ENCODE measurements around the gene SEC23IP. TPM values are rescaled to one million over a fixed set of nuclear protein-coding genes. Genes with fewer than 3 reads are reported as not detected.
A peak's percentile ranks its signal among the peaks of the same experiment; 100 is the strongest.

The SEC23IP gene
- total RNA-seq (19.5 TPM), polyA plus RNA-seq (14.1 TPM)
- long read RNA-seq, donor 1 = 0 reads
- long read RNA-seq, donor 2 = 0 reads
- long read RNA-seq, donor 3, full-length matches to known transcripts = 3 of 8 reads
- long read RNA-seq, donor 3, partial matches to known transcripts = 5 of 8 reads
- long read RNA-seq, donor 3, other reads (novel, unspliced or antisense) = 0 of 8 reads
- long read RNA-seq, donor 4, partial matches to known transcripts = 13 of 13 reads
- long read RNA-seq, donor 4, other reads (novel, unspliced or antisense) = 0 of 13 reads
- long read RNA-seq, donor 5, partial matches to known transcripts = 8 of 9 reads
- long read RNA-seq, donor 5, other reads (novel, unspliced or antisense) = 0 of 9 reads
- long read RNA-seq, donor 6, partial matches to known transcripts = 5 of 5 reads
- long read RNA-seq, donor 6, other reads (novel, unspliced or antisense) = 0 of 5 reads
- long read RNA-seq, donor 7, partial matches to known transcripts = 0 of 2 reads
- long read RNA-seq, donor 7, other reads (novel, unspliced or antisense) = 0 of 2 reads
- long read RNA-seq, donor 8, partial matches to known transcripts = 0 of 1 reads
- long read RNA-seq, donor 8, other reads (novel, unspliced or antisense) = 0 of 1 reads
- long read RNA-seq, donor 9, full-length matches to known transcripts = 3 of 3 reads
- long read RNA-seq, donor 9, partial matches to known transcripts = 0 of 3 reads
- long read RNA-seq, donor 9, other reads (novel, unspliced or antisense) = 0 of 3 reads
- long read RNA-seq, donor 10, full-length matches to known transcripts = 3 of 12 reads
- long read RNA-seq, donor 10, partial matches to known transcripts = 9 of 12 reads
- long read RNA-seq, donor 10, other reads (novel, unspliced or antisense) = 0 of 12 reads

GRCh38 chr10:119892188-119893065, at the start of gene SEC23IP:
Gene SEC23IP, plus strand, starts transcription at chr10:119892730. Its CDS starts 53 bp downstream, at chr10:119892783.
- Histone ChIP-seq H3K27ac (ENCODE audit: low read depth in 1 of 2, low read length in 1 of 2) (peak within 1 kb of the TSS; percentile 55 to 88), H3K9me3 (ENCODE audit: control insufficient read depth in 2 of 2, insufficient read depth in 1 of 2, low read length in 1 of 2) (peaks cover 0 to 4% of the 10 kb centered on the region in 2 donors), H3K36me3 (ENCODE audit: control insufficient read depth in 2 of 2, insufficient read depth in 2 of 2, low read length in 1 of 2) (no peaks in the 10 kb centered on the region), H3K4me1 (ENCODE audit: control insufficient read depth in 2 of 2, insufficient read depth in 2 of 2, low read length in 2 of 2) (peaks cover 3 to 12% of the 10 kb centered on the region in 2 donors), H3K4me3 (ENCODE audit: low read length in 2 of 2) (peak within 1 kb of the TSS; percentile 77 to 85), H3K27me3 (ENCODE audit: control insufficient read depth in 2 of 2, insufficient read depth in 1 of 2, low read length in 1 of 2) (no peaks in the 10 kb centered on the region)
- DNase-seq (ENCODE audit: low read depth in 6 of 9, low spot score in 9 of 9) = peak; percentile 66 to 93 (median 83)
- WGBS = under 1% methylated on average over 61 of the region's 61 CpGs

- H3K9me3 ChIP-seq (ENCODE audit: control insufficient read depth in 2 of 2, insufficient read depth in 1 of 2, low read length in 1 of 2) = no peaks in the 10 kb centered on the region
- H3K4me1 ChIP-seq (ENCODE audit: control insufficient read depth in 2 of 2, insufficient read depth in 2 of 2, low read length in 2 of 2) = no peaks in the 10 kb centered on the region
- no peak for DNase-seq (ENCODE audit: low read depth in 6 of 9, low spot score in 9 of 9)
- H3K4me3 ChIP-seq (ENCODE audit: low read length in 2 of 2) = no peak overlapping the region
- WGBS = 100% methylated on average over 1 of the region's 1 CpG
- no peaks in the 10 kb centered on the region for H3K27me3 ChIP-seq (ENCODE audit: control insufficient read depth in 2 of 2, insufficient read depth in 1 of 2, low read length in 1 of 2)
- H3K36me3 ChIP-seq (ENCODE audit: control insufficient read depth in 2 of 2, insufficient read depth in 2 of 2, low read length in 1 of 2) = peaks cover 39 to 87% of the 10 kb centered on the region in 2 donors
- no peak overlapping the region for H3K27ac ChIP-seq (ENCODE audit: low read depth in 1 of 2, low read length in 1 of 2)
Measured at GRCh38 chr10:119845656-119846055, 46.9 kb upstream of the SEC23IP start.

DNA sequence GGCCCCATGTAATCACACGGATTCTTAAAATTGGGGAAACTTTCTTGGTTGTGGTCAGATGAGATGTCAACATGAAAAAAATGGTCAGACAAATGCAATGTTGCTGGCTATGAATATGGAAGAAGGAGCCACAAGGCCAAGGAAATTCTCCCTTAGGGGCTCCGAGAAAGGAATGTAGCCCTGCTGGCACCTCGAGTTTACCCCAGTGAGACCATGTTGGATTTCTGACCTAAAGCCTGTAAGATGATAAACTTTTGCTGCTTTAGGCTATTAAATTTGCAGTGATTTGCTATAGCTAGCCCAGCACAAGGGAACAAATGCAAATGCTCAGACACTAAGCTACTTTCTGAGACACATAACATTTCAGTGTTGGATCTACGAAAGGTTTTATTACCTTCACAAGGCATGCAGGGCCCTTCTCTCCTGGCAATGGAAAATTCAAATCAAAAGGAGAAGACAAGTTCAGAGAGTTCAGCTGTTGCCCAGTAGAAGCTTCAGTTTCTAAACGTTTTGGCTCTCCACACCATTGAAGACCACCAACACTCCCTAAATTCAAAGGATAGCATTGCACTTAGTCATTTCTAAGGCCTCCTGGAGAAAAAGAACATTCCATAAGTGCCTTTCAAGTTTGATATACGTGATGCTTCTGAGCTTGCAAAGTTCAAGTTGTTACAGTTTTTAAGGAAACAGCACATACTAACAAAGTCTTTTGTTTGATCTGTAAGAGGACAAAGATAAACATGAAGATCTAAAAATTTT, 43.3 kb upstream of the SEC23IP start:
- Histone ChIP-seq H3K27ac (ENCODE audit: low read depth in 1 of 2, low read length in 1 of 2) (no peak overlapping the region), H3K27me3 (ENCODE audit: control insufficient read depth in 2 of 2, insufficient read depth in 1 of 2, low read length in 1 of 2) (no peaks in the 10 kb centered on the region), H3K4me1 (ENCODE audit: control insufficient read depth in 2 of 2, insufficient read depth in 2 of 2, low read length in 2 of 2) (no peaks in the 10 kb centered on the region), H3K9me3 (ENCODE audit: control insufficient read depth in 2 of 2, insufficient read depth in 1 of 2, low read length in 1 of 2) (no peaks in the 10 kb centered on the region), H3K36me3 (ENCODE audit: control insufficient read depth in 2 of 2, insufficient read depth in 2 of 2, low read length in 1 of 2) (peaks cover 37 to 87% of the 10 kb centered on the region in 2 donors), H3K4me3 (ENCODE audit: low read length in 2 of 2) (no peak overlapping the region)
- no peak for DNase-seq (ENCODE audit: low read depth in 6 of 9, low spot score in 9 of 9)
- WGBS = 95% methylated on average over 6 of the region's 6 CpGs

- H3K36me3 ChIP-seq (ENCODE audit: control insufficient read depth in 2 of 2, insufficient read depth in 2 of 2, low read length in 1 of 2) = peaks cover 32 to 80% of the 10 kb centered on the region in 2 donors
- H3K4me3 ChIP-seq (ENCODE audit: low read length in 2 of 2) = no peak overlapping the region
- H3K9me3 ChIP-seq (ENCODE audit: control insufficient read depth in 2 of 2, insufficient read depth in 1 of 2, low read length in 1 of 2) = no peaks in the 10 kb centered on the region
- DNase-seq (ENCODE audit: low read depth in 6 of 9, low spot score in 9 of 9) = no peak
- H3K27ac ChIP-seq (ENCODE audit: low read depth in 1 of 2, low read length in 1 of 2) = no peak overlapping the region
- WGBS = 99% methylated on average over 3 of the region's 3 CpGs
- H3K4me1 ChIP-seq (ENCODE audit: control insufficient read depth in 2 of 2, insufficient read depth in 2 of 2, low read length in 2 of 2) = no peaks in the 10 kb centered on the region
- no peaks in the 10 kb centered on the region for H3K27me3 ChIP-seq (ENCODE audit: control insufficient read depth in 2 of 2, insufficient read depth in 1 of 2, low read length in 1 of 2)
Measured at GRCh38 chr10:119849944-119850343, 42.6 kb upstream of the SEC23IP start.

GRCh38 chr10:119852277-119852676, 40.3 kb upstream of the SEC23IP start:
- H3K36me3 ChIP-seq (ENCODE audit: control insufficient read depth in 2 of 2, insufficient read depth in 2 of 2, low read length in 1 of 2) = peaks cover 30 to 65% of the 10 kb centered on the region in 2 donors
- 98% methylated on average over 6 of the region's 6 CpGs for WGBS
- no peaks in the 10 kb centered on the region for H3K9me3 ChIP-seq (ENCODE audit: control insufficient read depth in 2 of 2, insufficient read depth in 1 of 2, low read length in 1 of 2)
- H3K4me3 ChIP-seq (ENCODE audit: low read length in 2 of 2) = no peak overlapping the region
- H3K4me1 ChIP-seq (ENCODE audit: control insufficient read depth in 2 of 2, insufficient read depth in 2 of 2, low read length in 2 of 2) = no peaks in the 10 kb centered on the region
- H3K27me3 ChIP-seq (ENCODE audit: control insufficient read depth in 2 of 2, insufficient read depth in 1 of 2, low read length in 1 of 2) = no peaks in the 10 kb centered on the region
- no peak overlapping the region for H3K27ac ChIP-seq (ENCODE audit: low read depth in 1 of 2, low read length in 1 of 2)
- no peak for DNase-seq (ENCODE audit: low read depth in 6 of 9, low spot score in 9 of 9)

DNA sequence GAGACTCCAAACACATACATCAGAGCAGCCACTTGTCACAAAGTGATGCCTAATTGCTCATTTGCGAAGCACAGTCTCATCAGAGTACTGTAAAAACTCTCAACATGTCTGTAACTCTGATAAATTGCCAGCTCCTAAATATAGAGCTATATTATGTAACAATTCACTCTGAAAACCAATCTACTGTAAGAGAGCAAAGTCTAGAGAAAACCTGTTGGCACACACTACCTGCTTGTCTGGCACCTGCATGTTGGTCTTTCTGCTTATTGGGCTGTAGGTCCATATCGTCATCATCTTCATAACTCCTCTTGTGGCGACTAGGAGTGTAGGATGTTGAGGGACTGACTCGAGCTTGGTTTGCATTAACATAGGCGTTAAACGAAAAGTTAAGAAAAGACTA, 39.7 kb upstream of the SEC23IP start:
- no peaks in the 10 kb centered on the region for H3K27me3 ChIP-seq (ENCODE audit: control insufficient read depth in 2 of 2, insufficient read depth in 1 of 2, low read length in 1 of 2)
- H3K9me3 ChIP-seq (ENCODE audit: control insufficient read depth in 2 of 2, insufficient read depth in 1 of 2, low read length in 1 of 2) = no peaks in the 10 kb centered on the region
- no peaks in the 10 kb centered on the region for H3K4me1 ChIP-seq (ENCODE audit: control insufficient read depth in 2 of 2, insufficient read depth in 2 of 2, low read length in 2 of 2)
- H3K4me3 ChIP-seq (ENCODE audit: low read length in 2 of 2) = no peak overlapping the region
- 99% methylated on average over 6 of the region's 6 CpGs for WGBS
- peaks cover 30 to 59% of the 10 kb centered on the region in 2 donors for H3K36me3 ChIP-seq (ENCODE audit: control insufficient read depth in 2 of 2, insufficient read depth in 2 of 2, low read length in 1 of 2)
- no peak overlapping the region for H3K27ac ChIP-seq (ENCODE audit: low read depth in 1 of 2, low read length in 1 of 2)
- no peak for DNase-seq (ENCODE audit: low read depth in 6 of 9, low spot score in 9 of 9)

GRCh38 chr10:119853574-119853973, 39.0 kb upstream of the SEC23IP start:
- no peak for DNase-seq (ENCODE audit: low read depth in 6 of 9, low spot score in 9 of 9)
- H3K4me1 ChIP-seq (ENCODE audit: control insufficient read depth in 2 of 2, insufficient read depth in 2 of 2, low read length in 2 of 2) = no peaks in the 10 kb centered on the region
- WGBS = 94% methylated on average over 1 of the region's 1 CpG
- no peak overlapping the region for H3K4me3 ChIP-seq (ENCODE audit: low read length in 2 of 2)
- no peaks in the 10 kb centered on the region for H3K27me3 ChIP-seq (ENCODE audit: control insufficient read depth in 2 of 2, insufficient read depth in 1 of 2, low read length in 1 of 2)
- no peak overlapping the region for H3K27ac ChIP-seq (ENCODE audit: low read depth in 1 of 2, low read length in 1 of 2)
- peaks cover 30 to 60% of the 10 kb centered on the region in 2 donors for H3K36me3 ChIP-seq (ENCODE audit: control insufficient read depth in 2 of 2, insufficient read depth in 2 of 2, low read length in 1 of 2)
- no peaks in the 10 kb centered on the region for H3K9me3 ChIP-seq (ENCODE audit: control insufficient read depth in 2 of 2, insufficient read depth in 1 of 2, low read length in 1 of 2)

DNA sequence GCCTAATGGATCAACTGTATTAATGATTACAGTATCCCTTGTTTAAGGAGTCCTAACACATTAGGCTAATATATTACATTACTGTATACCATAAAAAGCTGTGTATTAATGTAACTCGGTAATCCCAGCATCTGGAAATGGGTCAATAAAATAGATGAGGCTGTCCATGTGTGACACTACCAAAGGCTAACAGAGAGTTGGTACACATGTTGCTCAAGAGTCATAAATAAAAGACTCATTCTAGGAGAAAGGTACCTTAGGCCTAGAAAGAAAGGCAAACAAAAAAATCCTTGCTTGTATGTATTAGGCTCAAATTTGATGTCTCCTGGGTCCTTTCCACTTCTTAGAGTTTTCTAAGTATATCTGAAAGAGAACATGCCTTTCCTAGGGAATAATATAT, 34.5 kb upstream of the SEC23IP start:
- H3K36me3 ChIP-seq (ENCODE audit: control insufficient read depth in 2 of 2, insufficient read depth in 2 of 2, low read length in 1 of 2) = peaks cover 14 to 22% of the 10 kb centered on the region in 2 donors
- DNase-seq (ENCODE audit: low read depth in 6 of 9, low spot score in 9 of 9) = no peak
- H3K4me3 ChIP-seq (ENCODE audit: low read length in 2 of 2) = no peak overlapping the region
- H3K27ac ChIP-seq (ENCODE audit: low read depth in 1 of 2, low read length in 1 of 2) = no peak overlapping the region
- H3K9me3 ChIP-seq (ENCODE audit: control insufficient read depth in 2 of 2, insufficient read depth in 1 of 2, low read length in 1 of 2) = no peaks in the 10 kb centered on the region
- no peaks in the 10 kb centered on the region for H3K27me3 ChIP-seq (ENCODE audit: control insufficient read depth in 2 of 2, insufficient read depth in 1 of 2, low read length in 1 of 2)
- no peaks in the 10 kb centered on the region for H3K4me1 ChIP-seq (ENCODE audit: control insufficient read depth in 2 of 2, insufficient read depth in 2 of 2, low read length in 2 of 2)
- 97% methylated on average over 1 of the region's 1 CpG for WGBS
